BJ (cell line): Measurements from ENCODE around the gene CEP112. TPM values are rescaled to one million over a fixed set of nuclear protein-coding genes. Genes with fewer than 3 reads are reported as not detected.

ENCODE experiments used
- CTCF ChIA-PET: fragments of 350-600 bp; formaldehyde crosslinking; extraction: SDS; loops from one replicate; lab custom pipeline; 2021; ENCODE audit warnings: antibody characterized with exemption, inconsistent platforms; lab: Yijun Ruan, JAX
- POLR2A ChIA-PET: fragments of 300-600 bp; sonication (Branson Sonifier 250); formaldehyde crosslinking; extraction: SDS; loops from one replicate; lab custom pipeline; 2021; ENCODE audit warnings: antibody characterized with exemption; lab: Charles Lee
- DNase-seq: peaks from one replicate; pipeline ENCODE4 v3.0.0-alpha.2; 2011; ENCODE audit warnings: low read depth
- H3K27me3 ChIP-seq: 2 replicates; pipeline ENCODE4 v1.6.0; 2011; ENCODE audit warnings: low read length; ENCODE audit not compliant: control insufficient read depth, insufficient read depth
- H3K36me3 ChIP-seq: 2 replicates; pipeline ENCODE4 v1.5.1; 2011; ENCODE audit warnings: low read length; ENCODE audit not compliant: control insufficient read depth, insufficient read depth
- H3K4me3 ChIP-seq: 2 replicates; pipeline ENCODE4 v1.5.1; 2011; ENCODE audit warnings: low read depth, mild to moderate bottlenecking, control low read depth, low read length
- CTCF ChIP-seq: IDR thresholded peaks from 2 replicates; pipeline ENCODE4 v1.5.1; 2011; ENCODE audit warnings: low read depth, mild to moderate bottlenecking, control low read depth, inconsistent platforms, low read length, moderate library complexity; ENCODE audit not compliant: insufficient read depth
- polyA plus RNA-seq: library from polyadenylated mRNA; depleted of rRNA; stranded (reverse); fragments of >200 nt; gene quantifications from 2 replicates; pipeline ENCODE4 v1.2.3, GENCODE V29; 2011

Gene CEP112
- polyA plus RNA-seq, 1 experiment = 3.3 TPM

- no peak for DNase-seq
- Histone ChIP-seq H3K4me3 (no peak overlapping the region), H3K36me3 (no peaks in the 10 kb centered on the region), H3K27me3 (no peaks in the 10 kb centered on the region)
- POLR2A ChIA-PET = no interaction called here
- TF ChIP-seq CTCF = no peak
- CTCF ChIA-PET = interaction anchor here (0.7 to 1.5 kb wide), 3 partner anchors 9 to 887 kb away, joined by 3 to 4 read pairs (median 3); no protein-coding TSS in a partner anchor
Measured at GRCh38 chr17:66114609-66115008, 77.3 kb downstream of the CEP112 start.

GRCh38 chr17:66107731-66108130 lies 84.2 kb downstream of the CEP112 start:
- no peak overlapping the region for H3K4me3 ChIP-seq
- CTCF ChIA-PET = no interaction called here
- no peaks in the 10 kb centered on the region for H3K27me3 ChIP-seq
- no peaks in the 10 kb centered on the region for H3K36me3 ChIP-seq
- no peak for TF ChIP-seq CTCF
- POLR2A ChIA-PET = no interaction called here
- DNase-seq = no peak

- H3K36me3 ChIP-seq = 0 out of 2 replicates have a peak, but pooled peaks cover 1% of the 10 kb centered on the region
- no peak for TF ChIP-seq CTCF
- no peaks in the 10 kb centered on the region for H3K27me3 ChIP-seq
- POLR2A ChIA-PET = no interaction called here
- DNase-seq = no peak
- H3K4me3 ChIP-seq = no peak overlapping the region
- CTCF ChIA-PET = no interaction called here
Measured at GRCh38 chr17:66098040-66098439, 93.9 kb downstream of the CEP112 start.

GRCh38 chr17:66094727-66095126 lies 97.2 kb downstream of the CEP112 start:
- Histone ChIP-seq H3K4me3 (no peak overlapping the region), H3K27me3 (no peaks in the 10 kb centered on the region), H3K36me3 (0 out of 2 replicates have a peak, but pooled peaks cover 1% of the 10 kb centered on the region)
- CTCF ChIA-PET = no interaction called here
- POLR2A ChIA-PET = no interaction called here
- TF ChIP-seq CTCF = no peak
- no peak for DNase-seq

GRCh38 chr17:66091445-66092080 lies 100.4 kb downstream of the CEP112 start:
- CTCF ChIA-PET = no interaction called here
- Histone ChIP-seq H3K36me3 (0 out of 2 replicates have a peak, but pooled peaks cover 1% of the 10 kb centered on the region), H3K4me3 (no peak overlapping the region), H3K27me3 (no peaks in the 10 kb centered on the region)
- no peak for DNase-seq
- no peak for TF ChIP-seq CTCF
- POLR2A ChIA-PET = interaction anchor here (0.6 kb wide), 1 partner anchor 47 kb away, joined by 3 read pairs; no protein-coding TSS in a partner anchor
